IPS-20b (cell line): ENCODE data around the gene DDX47.
"Not testable (repeated sequence)": the region's sequence is repeated elsewhere in the genome, so short reads cannot be mapped to it uniquely, and the experiment has no call there.

Experiments
- H3K27ac ChIP-seq: one replicate; pipeline ENCODE4 v1.5.1; 2013; ENCODE audit warnings: low read length
- H3K27me3 ChIP-seq: 2 replicates; pipeline ENCODE4 v1.6.1; 2013; ENCODE audit warnings: mild to moderate bottlenecking, low read length, inconsistent platforms; ENCODE audit not compliant: insufficient read depth
- H3K36me3 ChIP-seq: 2 replicates; pipeline ENCODE4 v1.6.1; 2013; ENCODE audit warnings: low read depth, mild to moderate bottlenecking, inconsistent platforms, low read length, moderate library complexity; ENCODE audit not compliant: insufficient read depth
- H3K4me1 ChIP-seq: 2 replicates; pipeline ENCODE4 v1.6.1; 2013; ENCODE audit warnings: mild to moderate bottlenecking, control low read depth, inconsistent platforms, low read length, moderate library complexity; ENCODE audit not compliant: insufficient read depth
- H3K4me3 ChIP-seq: 2 replicates; pipeline ENCODE4 v1.5.1; 2013; ENCODE audit warnings: mild to moderate bottlenecking, low read length, inconsistent platforms
- H3K9ac ChIP-seq: 2 replicates; pipeline ENCODE4 v1.6.1; 2013; ENCODE audit warnings: low read depth, mild to moderate bottlenecking, inconsistent platforms, low read length, moderate library complexity
- H3K9me3 ChIP-seq: 2 replicates; pipeline ENCODE4 v1.6.1; 2013; ENCODE audit warnings: mild to moderate bottlenecking, low read depth, low read length, inconsistent platforms; ENCODE audit not compliant: insufficient read depth

The DDX47 gene

GRCh38 chr12:12812174-12812573 is 972 bp upstream of the DDX47 start:
- no peak overlapping the region for H3K27ac ChIP-seq
- H3K4me3 ChIP-seq: no peak overlapping the region
- H3K9me3 ChIP-seq: no peaks in the 10 kb centered on the region

DNA sequence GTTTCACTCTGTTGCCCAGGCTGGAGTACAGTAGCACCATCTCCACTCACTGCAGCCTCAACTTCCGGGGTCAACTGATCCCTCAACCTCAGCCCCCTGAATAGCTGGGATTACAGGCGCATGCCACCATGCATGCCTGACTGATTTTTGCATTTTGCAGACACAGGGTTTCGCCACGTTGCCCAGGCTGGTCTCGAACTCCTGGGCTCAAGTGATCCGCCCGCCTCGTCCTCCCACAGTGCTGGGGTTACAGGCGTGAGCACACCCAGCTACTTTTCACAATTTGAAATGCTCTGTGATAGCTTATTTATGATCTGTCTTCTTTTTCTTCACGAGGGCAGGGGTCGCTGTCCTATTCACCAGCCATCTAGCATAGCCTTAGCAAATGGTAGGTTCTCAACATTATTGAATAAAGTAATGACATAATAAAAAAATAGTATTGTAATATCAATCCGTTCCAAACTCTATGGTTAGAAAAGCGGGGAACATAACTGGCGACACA is 477 bp upstream of the DDX47 start:
- no peak overlapping the region; the same call in 1 of the 2 replicates for H3K9ac ChIP-seq
- H3K4me1 ChIP-seq: no peaks in the 10 kb centered on the region
- peaks cover 26% of the 10 kb centered on the region for H3K36me3 ChIP-seq
- no peaks in the 10 kb centered on the region for H3K27me3 ChIP-seq
- H3K27ac ChIP-seq: no peak overlapping the region
- H3K4me3 ChIP-seq: peak overlapping the region; percentile 95; the same call in 1 of the 2 replicates
- H3K9me3 ChIP-seq: no peaks in the 10 kb centered on the region

More at GRCh38 chr12:12812174-12812573, 972 bp upstream of the DDX47 start:
- Histone ChIP-seq H3K36me3 (peaks cover 25% of the 10 kb centered on the region), H3K27me3 (no peaks in the 10 kb centered on the region), H3K4me1 (no peaks in the 10 kb centered on the region), H3K9ac (no peak overlapping the region)

DNA sequence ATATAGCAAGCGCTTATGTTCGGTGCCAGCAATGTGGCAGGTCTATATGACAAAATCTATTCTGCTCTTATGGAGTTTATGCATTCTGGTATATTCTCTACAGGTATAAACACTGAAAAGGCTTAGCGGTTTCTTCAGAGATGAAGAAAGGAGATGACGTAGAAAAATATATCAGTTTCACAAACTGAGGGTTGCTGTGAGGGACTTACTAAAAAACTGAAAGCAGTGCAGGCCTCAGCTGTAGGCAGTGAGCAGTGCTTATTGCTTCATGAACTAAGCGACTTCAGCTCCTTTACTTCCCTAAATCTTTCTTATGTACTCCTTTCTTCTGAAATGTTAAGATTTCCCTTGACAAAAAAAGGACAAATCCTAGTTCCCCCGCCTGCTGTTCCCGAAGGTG is 4.5 kb downstream of the DDX47 start:
- Histone ChIP-seq H3K27me3 (no peaks in the 10 kb centered on the region), H3K9me3 (no peaks in the 10 kb centered on the region), H3K27ac (no peak overlapping the region), H3K36me3 (peaks cover 55% of the 10 kb centered on the region), H3K9ac (no peak overlapping the region), H3K4me1 (0 out of 2 replicates have a peak, but pooled peaks cover 3% of the 10 kb centered on the region), H3K4me3 (no peak overlapping the region)

GRCh38 chr12:12818701-12819100 is 5.6 kb downstream of the DDX47 start:
- Histone ChIP-seq H3K9ac (no peak overlapping the region), H3K9me3 (no peaks in the 10 kb centered on the region), H3K36me3 (peaks cover 66% of the 10 kb centered on the region), H3K27me3 (no peaks in the 10 kb centered on the region), H3K4me3 (no peak overlapping the region), H3K27ac (no peak overlapping the region), H3K4me1 (0 out of 2 replicates have a peak, but pooled peaks cover 3% of the 10 kb centered on the region)

DNA sequence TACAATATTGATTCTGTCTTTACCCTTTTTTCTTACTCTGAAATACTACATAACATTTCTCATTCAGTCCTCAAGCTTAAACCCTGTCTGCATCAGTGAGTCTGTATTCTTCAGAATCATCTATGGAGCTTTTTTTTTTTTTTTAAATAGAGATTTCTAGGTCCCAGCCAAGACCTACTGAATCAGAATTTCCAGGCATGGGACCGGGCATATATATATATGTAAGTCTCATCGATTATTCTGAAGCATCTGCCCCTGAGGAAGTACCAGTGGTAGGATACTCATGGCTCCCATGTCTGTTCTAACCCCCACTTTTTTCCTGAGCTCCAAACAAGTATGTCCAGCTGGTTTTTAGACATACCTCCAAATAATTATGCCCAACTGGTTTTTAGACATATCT is 6.1 kb downstream of the DDX47 start:
- Histone ChIP-seq H3K9me3 (no peaks in the 10 kb centered on the region), H3K4me1 (0 out of 2 replicates have a peak, but pooled peaks cover 3% of the 10 kb centered on the region), H3K27me3 (no peaks in the 10 kb centered on the region), H3K9ac (no peak overlapping the region), H3K27ac (no peak overlapping the region), H3K36me3 (peaks cover 71% of the 10 kb centered on the region), H3K4me3 (no peak overlapping the region)

DNA sequence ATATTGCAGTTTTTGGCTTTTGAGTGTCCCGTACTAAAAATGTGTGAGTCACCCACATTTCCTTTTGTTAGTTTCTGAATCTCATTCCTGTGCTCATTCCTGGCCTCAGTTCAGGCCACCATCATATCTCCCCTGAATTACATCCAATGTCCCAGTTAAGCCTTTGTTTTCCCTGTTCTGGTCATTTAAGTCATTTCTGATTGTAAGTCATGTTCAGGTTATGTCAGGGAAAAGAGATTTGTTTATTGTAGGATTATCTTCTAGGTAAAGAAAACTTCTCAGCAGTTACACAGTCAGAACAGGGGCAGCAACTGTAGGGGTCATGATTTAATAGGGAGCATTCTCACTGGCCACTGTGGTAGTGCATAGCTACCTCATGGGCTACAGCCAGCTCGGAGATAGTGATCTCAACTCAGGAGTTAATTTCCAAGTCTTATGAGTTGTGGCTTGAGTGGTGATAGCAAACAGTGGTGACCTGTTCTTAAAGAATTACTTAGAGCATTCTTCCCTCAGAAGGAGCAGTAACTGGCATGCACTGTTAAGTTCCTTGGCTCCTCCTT is 6.7 kb downstream of the DDX47 start:
- Histone ChIP-seq H3K4me1 (0 out of 2 replicates have a peak, but pooled peaks cover 3% of the 10 kb centered on the region), H3K9ac (no peak overlapping the region), H3K9me3 (no peaks in the 10 kb centered on the region), H3K36me3 (peaks cover 75% of the 10 kb centered on the region), H3K4me3 (no peak overlapping the region), H3K27ac (no peak overlapping the region), H3K27me3 (no peaks in the 10 kb centered on the region)

DNA sequence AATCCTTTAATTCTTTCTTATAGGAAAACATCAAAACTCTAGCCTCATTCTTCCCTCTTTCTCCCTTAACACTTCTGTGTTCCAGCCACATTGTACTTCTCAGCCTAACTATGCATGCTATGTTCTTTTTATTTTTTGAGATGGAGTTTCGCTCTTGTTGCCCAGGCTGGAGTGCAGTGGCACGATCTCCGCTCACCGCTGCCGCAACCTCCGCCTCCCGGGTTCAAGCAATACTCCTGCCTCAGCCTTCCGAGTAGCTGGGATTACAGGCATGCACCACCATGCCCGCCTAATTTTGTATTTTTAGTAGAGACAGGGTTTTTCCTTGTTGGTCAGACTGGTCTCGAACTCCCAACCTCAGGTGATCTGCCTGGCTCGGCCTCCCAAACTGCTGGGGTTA is 7.2 kb downstream of the DDX47 start:
- not testable (repeated sequence) for H3K9me3 ChIP-seq, H3K9ac ChIP-seq, H3K27me3 ChIP-seq, H3K4me3 ChIP-seq, H3K27ac ChIP-seq, H3K4me1 ChIP-seq
- H3K36me3 ChIP-seq: peaks cover 76% of the 10 kb centered on the region

GRCh38 chr12:12821975-12822374 is 8.8 kb downstream of the DDX47 start:
- Histone ChIP-seq H3K4me1 (0 out of 2 replicates have a peak, but pooled peaks cover 3% of the 10 kb centered on the region), H3K9me3 (no peaks in the 10 kb centered on the region), H3K9ac (no peak overlapping the region), H3K4me3 (no peak overlapping the region), H3K27me3 (no peaks in the 10 kb centered on the region), H3K27ac (no peak overlapping the region), H3K36me3 (peaks cover 76% of the 10 kb centered on the region)

- H3K36me3 ChIP-seq: peaks cover 82% of the 10 kb centered on the region
- H3K4me1 ChIP-seq: 0 out of 2 replicates have a peak, but pooled peaks cover 3% of the 10 kb centered on the region
- H3K9ac ChIP-seq: no peak overlapping the region
- no peaks in the 10 kb centered on the region for H3K27me3 ChIP-seq
- no peak overlapping the region for H3K27ac ChIP-seq
- H3K4me3 ChIP-seq: no peak overlapping the region
- H3K9me3 ChIP-seq: no peaks in the 10 kb centered on the region
Observed at GRCh38 chr12:12822886-12823285, 9.7 kb downstream of the DDX47 start.

DNA sequence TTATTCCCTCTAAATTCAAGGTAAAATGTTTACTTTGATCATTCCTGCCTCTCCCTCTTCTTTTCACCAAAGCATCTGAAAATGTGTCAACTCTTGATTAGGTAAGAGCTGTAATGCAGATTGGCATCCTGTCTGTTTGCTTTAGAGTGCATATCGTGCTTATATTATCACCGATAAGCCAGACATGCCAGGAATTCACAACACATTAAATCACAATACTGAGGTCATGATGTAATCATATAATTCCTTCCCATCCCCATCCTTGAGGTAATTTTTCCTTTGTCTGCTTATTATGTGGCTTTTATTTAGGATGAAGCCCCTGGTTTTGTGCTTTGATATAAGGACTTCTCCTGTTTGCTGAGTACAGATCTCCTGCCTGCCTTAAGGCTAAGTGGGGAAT is 10.2 kb downstream of the DDX47 start:
- H3K27me3 ChIP-seq: no peaks in the 10 kb centered on the region
- no peaks in the 10 kb centered on the region for H3K9me3 ChIP-seq
- H3K4me1 ChIP-seq: 0 out of 2 replicates have a peak, but pooled peaks cover 3% of the 10 kb centered on the region
- H3K36me3 ChIP-seq: peaks cover 86% of the 10 kb centered on the region
- H3K27ac ChIP-seq: no peak overlapping the region
- no peak overlapping the region for H3K4me3 ChIP-seq
- H3K9ac ChIP-seq: no peak overlapping the region

- Histone ChIP-seq H3K9me3 (no peaks in the 10 kb centered on the region), H3K27me3 (no peaks in the 10 kb centered on the region), H3K4me1 (0 out of 2 replicates have a peak, but pooled peaks cover 3% of the 10 kb centered on the region), H3K4me3 (no peak overlapping the region), H3K27ac (no peak overlapping the region), H3K36me3 (peaks cover 87% of the 10 kb centered on the region), H3K9ac (no peak overlapping the region)
Observed at GRCh38 chr12:12823811-12824210, 10.7 kb downstream of the DDX47 start.

GRCh38 chr12:12835378-12836146 is 22.4 kb downstream of the DDX47 start:
- Histone ChIP-seq H3K4me3 (no peak overlapping the region), H3K36me3 (peaks cover 35% of the 10 kb centered on the region), H3K27ac (no peak overlapping the region), H3K9me3 (no peaks in the 10 kb centered on the region), H3K27me3 (no peaks in the 10 kb centered on the region), H3K4me1 (peaks cover 4% of the 10 kb centered on the region; the same call in 1 of the 2 replicates), H3K9ac (no peak overlapping the region)
